ENCODE results near the gene PCARE.

Gene PCARE

GRCh38 chr2:29057006-29057405, 17.3 kb downstream of the PCARE start:
- DNase-seq (ENCODE audit: low read depth) = no peak

GRCh38 chr2:29056452-29056851, 17.9 kb downstream of the PCARE start:
- H3K4me3 ChIP-seq (ENCODE audit: low read depth, low read length) = no peak overlapping the region
- DNase-seq (ENCODE audit: low read depth) = no peak
- TF ChIP-seq CTCF (IDR thresholded peaks at IDR 0.05; ENCODE audit: control insufficient read depth, extremely low read depth, insufficient read depth) = no peak

More at GRCh38 chr2:29057006-29057405, 17.3 kb downstream of the PCARE start:
- no peak for TF ChIP-seq CTCF (IDR thresholded peaks at IDR 0.05; ENCODE audit: control insufficient read depth, extremely low read depth, insufficient read depth)
- H3K4me3 ChIP-seq (ENCODE audit: low read depth, low read length) = no peak overlapping the region

- no peak for TF ChIP-seq CTCF (IDR thresholded peaks at IDR 0.05; ENCODE audit: control insufficient read depth, extremely low read depth, insufficient read depth)
- no peak overlapping the region for H3K4me3 ChIP-seq (ENCODE audit: low read depth, low read length)
- no peak for DNase-seq (ENCODE audit: low read depth)
Observed at GRCh38 chr2:29055601-29056000, 18.7 kb downstream of the PCARE start.

GRCh38 chr2:29054430-29054829, 19.9 kb downstream of the PCARE start:
- no peak for TF ChIP-seq CTCF (IDR thresholded peaks at IDR 0.05; ENCODE audit: control insufficient read depth, extremely low read depth, insufficient read depth)
- H3K4me3 ChIP-seq (ENCODE audit: low read depth, low read length) = no peak overlapping the region
- no peak for DNase-seq (ENCODE audit: low read depth)

- TF ChIP-seq CTCF (IDR thresholded peaks at IDR 0.05; ENCODE audit: control insufficient read depth, extremely low read depth, insufficient read depth) = peak; percentile 22; the same call in 1 of the 2 replicates
- no peak overlapping the region for H3K4me3 ChIP-seq (ENCODE audit: low read depth, low read length)
- DNase-seq (ENCODE audit: low read depth) = no peak
Observed at GRCh38 chr2:29053670-29054400, 20.5 kb downstream of the PCARE start.

- H3K4me3 ChIP-seq (ENCODE audit: low read depth, low read length) = no peak overlapping the region
- TF ChIP-seq CTCF (IDR thresholded peaks at IDR 0.05; ENCODE audit: control insufficient read depth, extremely low read depth, insufficient read depth) = no peak
- DNase-seq (ENCODE audit: low read depth) = no peak
Observed at GRCh38 chr2:29053223-29053622, 21.1 kb downstream of the PCARE start.

- TF ChIP-seq CTCF (IDR thresholded peaks at IDR 0.05; ENCODE audit: control insufficient read depth, extremely low read depth, insufficient read depth) = no peak
- DNase-seq (ENCODE audit: low read depth) = no peak
- no peak overlapping the region for H3K4me3 ChIP-seq (ENCODE audit: low read depth, low read length)
Observed at GRCh38 chr2:29052807-29053206, 21.5 kb downstream of the PCARE start.

All from LNCaP clone FGC (cell line).